Measurements from ENCODE around the gene PPP3R2.

The PPP3R2 gene

DNA sequence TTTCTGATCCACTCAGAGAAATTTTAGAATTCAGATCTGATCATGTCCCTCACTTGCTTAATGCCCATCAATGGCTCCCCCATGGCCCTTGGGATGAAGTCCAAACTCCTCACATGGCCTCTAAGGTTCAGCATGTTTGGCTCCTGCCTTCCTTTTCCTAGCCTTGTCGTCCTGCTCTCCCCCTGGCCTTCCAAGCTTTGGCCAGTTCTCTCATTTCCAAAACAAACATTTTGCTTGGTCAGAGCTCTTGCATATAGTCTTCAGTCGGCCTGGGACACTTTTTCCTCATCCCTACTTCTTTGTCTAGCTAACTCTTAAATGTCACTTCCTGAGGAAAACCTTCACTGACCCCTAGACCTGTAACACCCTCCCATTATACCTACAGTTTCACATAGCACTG, 37.1 kb upstream of the PPP3R2 start:
- no peak for DNase-seq (ENCODE audit: low read depth, low spot score)
- Histone ChIP-seq H3K9me3 (ENCODE audit: insufficient read depth, low read length) (no peaks in the 10 kb centered on the region), H3K27me3 (ENCODE audit: insufficient read depth, insufficient read length) (no peaks in the 10 kb centered on the region), H3K9ac (ENCODE audit: insufficient read length, low read depth) (no peak overlapping the region), H3K36me3 (ENCODE audit: insufficient read depth, insufficient read length, low read length) (no peaks in the 10 kb centered on the region), H3K4me1 (ENCODE audit: insufficient read depth, insufficient read length) (no peaks in the 10 kb centered on the region), H3K4me3 (ENCODE audit: insufficient read length, low read depth) (no peak overlapping the region)
- no peak for TF ChIP-seq ZNF274 (IDR thresholded peaks at IDR 0.05; ENCODE audit: low read depth, low read length)
- TF ChIP-seq YY1 (IDR thresholded peaks at IDR 0.05; ENCODE audit: insufficient read depth, insufficient read length): no peak
- no peak for TF ChIP-seq SUZ12 (IDR thresholded peaks at IDR 0.05; ENCODE audit: extremely low read depth, insufficient read depth, insufficient read length)

DNA sequence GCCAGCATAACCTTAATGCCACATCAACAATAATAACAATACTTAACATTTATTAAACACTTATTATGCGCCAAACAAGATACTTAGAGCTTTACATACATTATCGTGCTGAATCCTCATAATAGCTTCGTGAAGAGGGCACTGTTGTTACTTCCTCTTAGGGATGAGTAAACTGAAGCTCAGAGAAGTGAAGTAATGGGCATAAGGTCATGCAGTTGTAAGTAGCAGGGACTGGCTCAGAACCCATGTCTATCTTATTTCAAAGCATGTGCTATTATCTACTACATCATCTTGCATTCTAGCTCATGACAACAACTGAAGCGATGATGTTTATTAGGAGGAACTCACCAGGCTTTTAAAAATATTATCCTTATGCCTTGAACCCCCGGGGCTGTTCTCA, 34.9 kb upstream of the PPP3R2 start:
- Histone ChIP-seq H3K4me1 (ENCODE audit: insufficient read depth, insufficient read length) (no peaks in the 10 kb centered on the region), H3K9ac (ENCODE audit: insufficient read length, low read depth) (no peak overlapping the region), H3K9me3 (ENCODE audit: insufficient read depth, low read length) (no peaks in the 10 kb centered on the region), H3K4me3 (ENCODE audit: insufficient read length, low read depth) (no peak overlapping the region), H3K27me3 (ENCODE audit: insufficient read depth, insufficient read length) (no peaks in the 10 kb centered on the region), H3K36me3 (ENCODE audit: insufficient read depth, insufficient read length, low read length) (no peaks in the 10 kb centered on the region)
- no peak for DNase-seq (ENCODE audit: low read depth, low spot score)
- TF ChIP-seq SUZ12 (IDR thresholded peaks at IDR 0.05; ENCODE audit: extremely low read depth, insufficient read depth, insufficient read length) (no peak), YY1 (IDR thresholded peaks at IDR 0.05; ENCODE audit: insufficient read depth, insufficient read length) (no peak), ZNF274 (IDR thresholded peaks at IDR 0.05; ENCODE audit: low read depth, low read length) (no peak)

DNA sequence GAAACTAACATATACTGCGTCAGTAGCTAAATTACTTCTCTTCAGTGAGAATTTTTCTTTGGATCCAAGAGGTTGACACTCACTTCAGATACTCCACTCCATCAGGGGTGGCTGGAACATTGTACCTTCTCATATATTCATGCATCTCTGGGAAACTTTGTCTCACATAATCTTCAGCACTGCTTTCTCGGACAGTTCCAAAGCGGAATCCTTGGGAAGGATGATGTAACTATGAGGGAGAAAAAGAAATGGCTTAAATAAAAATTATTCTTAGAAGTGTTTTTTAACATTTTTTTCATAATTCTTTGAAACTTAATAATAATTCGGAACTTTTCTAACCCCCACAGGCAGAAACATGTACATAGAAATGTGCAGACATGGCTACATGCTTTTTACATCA, 33.4 kb upstream of the PPP3R2 start:
- no peaks in the 10 kb centered on the region for H3K9me3 ChIP-seq (ENCODE audit: insufficient read depth, low read length)
- no peak overlapping the region for H3K9ac ChIP-seq (ENCODE audit: insufficient read length, low read depth)
- no peaks in the 10 kb centered on the region for H3K36me3 ChIP-seq (ENCODE audit: insufficient read depth, insufficient read length, low read length)
- DNase-seq (ENCODE audit: low read depth, low spot score): no peak
- no peaks in the 10 kb centered on the region for H3K27me3 ChIP-seq (ENCODE audit: insufficient read depth, insufficient read length)
- TF ChIP-seq ZNF274 (IDR thresholded peaks at IDR 0.05; ENCODE audit: low read depth, low read length) (no peak), SUZ12 (IDR thresholded peaks at IDR 0.05; ENCODE audit: extremely low read depth, insufficient read depth, insufficient read length) (no peak)
- no peak overlapping the region for H3K4me3 ChIP-seq (ENCODE audit: insufficient read length, low read depth)
- H3K4me1 ChIP-seq (ENCODE audit: insufficient read depth, insufficient read length): no peaks in the 10 kb centered on the region

DNA sequence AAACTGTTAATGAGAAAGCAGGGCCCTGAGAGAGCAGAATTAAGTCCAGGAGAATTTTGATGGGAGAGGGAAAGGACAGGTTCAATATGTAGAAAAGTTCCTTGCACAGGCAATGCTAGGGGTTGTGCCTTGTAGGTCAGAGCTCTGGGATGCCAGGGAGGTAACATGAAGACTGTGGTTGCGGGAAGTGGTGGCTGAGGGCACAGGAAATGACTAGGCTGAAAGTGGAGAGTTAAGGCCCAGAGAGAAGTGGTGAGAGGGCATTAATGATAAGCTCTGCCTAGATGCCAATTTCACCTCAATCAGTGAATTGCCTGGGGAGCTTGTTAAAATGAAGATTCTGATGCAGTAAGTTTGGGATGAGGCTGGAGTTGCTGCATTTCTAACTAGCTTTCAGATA, 31.5 kb upstream of the PPP3R2 start:
- no peaks in the 10 kb centered on the region for H3K4me1 ChIP-seq (ENCODE audit: insufficient read depth, insufficient read length)
- H3K27me3 ChIP-seq (ENCODE audit: insufficient read depth, insufficient read length): no peaks in the 10 kb centered on the region
- no peak overlapping the region for H3K9ac ChIP-seq (ENCODE audit: insufficient read length, low read depth)
- no peaks in the 10 kb centered on the region for H3K9me3 ChIP-seq (ENCODE audit: insufficient read depth, low read length)
- no peaks in the 10 kb centered on the region for H3K36me3 ChIP-seq (ENCODE audit: insufficient read depth, insufficient read length, low read length)
- H3K4me3 ChIP-seq (ENCODE audit: insufficient read length, low read depth): no peak overlapping the region
- TF ChIP-seq ZNF274 (IDR thresholded peaks at IDR 0.05; ENCODE audit: low read depth, low read length): no peak
- no peak for TF ChIP-seq YY1 (IDR thresholded peaks at IDR 0.05; ENCODE audit: insufficient read depth, insufficient read length)
- TF ChIP-seq SUZ12 (IDR thresholded peaks at IDR 0.05; ENCODE audit: extremely low read depth, insufficient read depth, insufficient read length): no peak
- no peak for DNase-seq (ENCODE audit: low read depth, low spot score)

DNA sequence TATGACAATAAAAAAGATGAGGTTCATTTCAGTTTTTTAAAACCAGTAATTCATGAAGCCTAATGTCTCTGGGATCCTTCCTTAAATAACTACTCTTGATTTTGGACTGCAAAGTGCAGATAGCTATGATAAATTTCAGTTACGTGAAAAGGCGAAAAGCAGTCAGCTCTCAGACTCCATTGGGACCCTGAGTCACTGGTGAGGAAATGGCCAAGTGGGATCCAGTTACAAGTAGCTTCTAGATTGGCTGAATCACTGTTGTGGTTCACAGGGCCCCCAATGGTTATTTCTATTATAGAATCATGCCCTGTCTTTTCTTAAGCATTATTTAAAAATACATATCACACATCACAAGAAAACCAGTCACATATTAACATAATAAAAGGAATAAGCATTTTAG, 31.1 kb upstream of the PPP3R2 start:
- H3K9ac ChIP-seq (ENCODE audit: insufficient read length, low read depth): no peak overlapping the region
- TF ChIP-seq ZNF274 (IDR thresholded peaks at IDR 0.05; ENCODE audit: low read depth, low read length) (no peak), SUZ12 (IDR thresholded peaks at IDR 0.05; ENCODE audit: extremely low read depth, insufficient read depth, insufficient read length) (no peak), YY1 (IDR thresholded peaks at IDR 0.05; ENCODE audit: insufficient read depth, insufficient read length) (no peak)
- H3K9me3 ChIP-seq (ENCODE audit: insufficient read depth, low read length): no peaks in the 10 kb centered on the region
- H3K36me3 ChIP-seq (ENCODE audit: insufficient read depth, insufficient read length, low read length): no peaks in the 10 kb centered on the region
- no peaks in the 10 kb centered on the region for H3K27me3 ChIP-seq (ENCODE audit: insufficient read depth, insufficient read length)
- H3K4me1 ChIP-seq (ENCODE audit: insufficient read depth, insufficient read length): no peaks in the 10 kb centered on the region
- no peak for DNase-seq (ENCODE audit: low read depth, low spot score)
- no peak overlapping the region for H3K4me3 ChIP-seq (ENCODE audit: insufficient read length, low read depth)

DNA sequence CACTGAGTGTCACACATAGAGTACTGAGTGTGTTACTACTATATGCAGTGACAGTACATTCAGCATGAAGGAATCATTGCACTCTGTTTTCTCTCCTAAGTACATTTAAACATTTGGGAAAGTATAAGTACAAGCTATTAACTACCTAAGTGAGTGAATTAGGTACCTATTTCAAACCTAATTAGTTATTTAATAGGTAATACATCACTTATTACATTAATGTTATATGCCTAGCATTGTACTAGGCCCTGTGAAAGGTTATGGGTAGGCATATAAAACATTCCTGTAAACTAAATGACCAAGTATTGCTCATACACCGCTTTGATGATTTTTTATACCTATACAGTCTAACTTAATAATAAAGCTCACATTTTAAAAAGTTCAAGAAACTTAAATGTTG, 25.7 kb upstream of the PPP3R2 start:
- Histone ChIP-seq H3K9me3 (ENCODE audit: insufficient read depth, low read length) (no peaks in the 10 kb centered on the region), H3K27me3 (ENCODE audit: insufficient read depth, insufficient read length) (no peaks in the 10 kb centered on the region), H3K36me3 (ENCODE audit: insufficient read depth, insufficient read length, low read length) (no peaks in the 10 kb centered on the region), H3K4me1 (ENCODE audit: insufficient read depth, insufficient read length) (no peaks in the 10 kb centered on the region), H3K9ac (ENCODE audit: insufficient read length, low read depth) (no peak overlapping the region), H3K4me3 (ENCODE audit: insufficient read length, low read depth) (no peak overlapping the region)
- no peak for TF ChIP-seq ZNF274 (IDR thresholded peaks at IDR 0.05; ENCODE audit: low read depth, low read length)
- no peak for TF ChIP-seq YY1 (IDR thresholded peaks at IDR 0.05; ENCODE audit: insufficient read depth, insufficient read length)
- no peak for TF ChIP-seq SUZ12 (IDR thresholded peaks at IDR 0.05; ENCODE audit: extremely low read depth, insufficient read depth, insufficient read length)
- DNase-seq (ENCODE audit: low read depth, low spot score): no peak

DNA sequence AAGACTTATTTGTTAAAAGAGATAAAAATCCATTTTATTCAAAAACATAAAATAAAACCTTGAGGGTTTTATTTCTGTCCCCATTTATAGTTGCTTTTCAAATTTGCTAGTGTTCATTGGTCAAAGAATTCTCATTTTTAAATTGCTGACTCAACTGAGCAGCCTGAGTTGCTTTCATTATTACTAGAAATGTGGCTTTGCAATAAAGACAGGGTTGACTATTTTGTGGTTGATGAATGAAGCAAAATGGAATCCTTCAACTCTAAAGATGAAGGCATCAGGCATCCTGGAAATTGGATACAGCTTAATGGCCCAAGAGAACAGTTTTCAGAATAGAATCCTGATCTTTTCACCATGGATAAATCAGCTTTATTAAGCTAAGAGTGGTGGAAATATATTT, 23.9 kb upstream of the PPP3R2 start:
- no peak overlapping the region for H3K9ac ChIP-seq (ENCODE audit: insufficient read length, low read depth)
- no peak overlapping the region for H3K4me3 ChIP-seq (ENCODE audit: insufficient read length, low read depth)
- no peaks in the 10 kb centered on the region for H3K9me3 ChIP-seq (ENCODE audit: insufficient read depth, low read length)
- H3K4me1 ChIP-seq (ENCODE audit: insufficient read depth, insufficient read length): no peaks in the 10 kb centered on the region
- TF ChIP-seq ZNF274 (IDR thresholded peaks at IDR 0.05; ENCODE audit: low read depth, low read length): no peak
- TF ChIP-seq YY1 (IDR thresholded peaks at IDR 0.05; ENCODE audit: insufficient read depth, insufficient read length): no peak
- no peak for TF ChIP-seq SUZ12 (IDR thresholded peaks at IDR 0.05; ENCODE audit: extremely low read depth, insufficient read depth, insufficient read length)
- no peaks in the 10 kb centered on the region for H3K27me3 ChIP-seq (ENCODE audit: insufficient read depth, insufficient read length)
- DNase-seq (ENCODE audit: low read depth, low spot score): no peak
- no peaks in the 10 kb centered on the region for H3K36me3 ChIP-seq (ENCODE audit: insufficient read depth, insufficient read length, low read length)

DNA sequence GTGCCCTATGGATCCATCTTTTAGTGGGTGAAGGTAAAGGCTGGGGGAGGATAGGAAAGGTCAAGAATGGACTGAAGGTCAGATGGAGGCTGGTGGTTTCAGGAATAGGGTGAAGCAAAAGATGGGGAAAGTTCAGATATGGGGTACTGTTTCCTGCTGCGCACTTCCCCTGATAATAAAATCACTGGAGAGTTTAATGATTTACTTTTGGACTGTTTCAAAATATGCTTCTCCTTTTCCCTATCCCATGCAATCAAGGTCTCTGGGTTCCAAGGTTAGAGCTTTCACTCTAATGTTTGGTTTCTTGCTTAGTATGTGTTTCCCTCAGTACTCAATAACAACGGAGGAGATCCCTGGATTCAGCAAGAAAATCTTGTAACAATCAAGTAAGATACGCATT, 10.8 kb upstream of the PPP3R2 start:
- TF ChIP-seq ZNF274 (IDR thresholded peaks at IDR 0.05; ENCODE audit: low read depth, low read length): no peak
- TF ChIP-seq SUZ12 (IDR thresholded peaks at IDR 0.05; ENCODE audit: extremely low read depth, insufficient read depth, insufficient read length): no peak
- no peak for TF ChIP-seq YY1 (IDR thresholded peaks at IDR 0.05; ENCODE audit: insufficient read depth, insufficient read length)
- H3K9me3 ChIP-seq (ENCODE audit: insufficient read depth, low read length): no peaks in the 10 kb centered on the region
- H3K27me3 ChIP-seq (ENCODE audit: insufficient read depth, insufficient read length): no peaks in the 10 kb centered on the region
- no peak overlapping the region for H3K4me3 ChIP-seq (ENCODE audit: insufficient read length, low read depth)
- no peak for DNase-seq (ENCODE audit: low read depth, low spot score)
- H3K4me1 ChIP-seq (ENCODE audit: insufficient read depth, insufficient read length): no peaks in the 10 kb centered on the region
- no peak overlapping the region for H3K9ac ChIP-seq (ENCODE audit: insufficient read length, low read depth)
- no peaks in the 10 kb centered on the region for H3K36me3 ChIP-seq (ENCODE audit: insufficient read depth, insufficient read length, low read length)

Data from NT2/D1 (cell line).